GM18499 (cell line): ENCODE measurements around the gene NYAP1.
"Not testable (repeated sequence)": the region's sequence is repeated elsewhere in the genome, so short reads cannot be mapped to it uniquely, and the experiment has no call there.

ENCODE experiments used
- ATAC-seq: cut with Tn5 transposase; IDR thresholded peaks from one replicate; pipeline ENCODE4 v1.9.1; 2021; ENCODE audit warnings: moderate number of reproducible peaks; ENCODE audit not compliant: insufficient read depth, unreplicated experiment

Gene NYAP1

DNA sequence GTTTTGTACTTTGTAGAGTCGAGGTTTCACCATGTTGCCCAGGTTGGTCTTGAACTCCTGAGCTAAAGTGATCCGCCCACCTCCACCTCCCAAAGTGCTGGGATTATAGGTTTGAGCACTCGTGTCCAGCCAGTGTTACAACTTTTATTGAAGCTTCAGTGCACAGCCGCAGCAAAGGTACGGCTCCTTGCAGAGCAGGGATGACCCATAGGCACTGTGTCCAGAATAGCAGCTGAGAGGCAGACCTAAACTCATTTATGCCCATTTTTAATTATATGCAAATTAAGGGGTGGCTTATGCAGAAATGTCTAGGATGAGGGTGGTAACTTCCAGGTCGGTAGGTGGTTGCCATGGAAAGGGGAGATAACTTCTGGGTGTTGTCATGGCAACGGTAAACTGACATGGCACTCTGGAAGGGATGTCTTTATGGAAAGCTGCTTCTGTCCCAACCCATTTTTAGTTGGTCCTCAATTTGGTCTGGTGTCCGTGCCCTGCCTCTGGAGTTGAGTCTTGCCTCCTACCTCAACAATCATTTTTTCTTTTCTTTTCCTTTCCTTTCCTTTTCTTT is 22.7 kb downstream of the NYAP1 start:
- ATAC-seq = no peak

DNA sequence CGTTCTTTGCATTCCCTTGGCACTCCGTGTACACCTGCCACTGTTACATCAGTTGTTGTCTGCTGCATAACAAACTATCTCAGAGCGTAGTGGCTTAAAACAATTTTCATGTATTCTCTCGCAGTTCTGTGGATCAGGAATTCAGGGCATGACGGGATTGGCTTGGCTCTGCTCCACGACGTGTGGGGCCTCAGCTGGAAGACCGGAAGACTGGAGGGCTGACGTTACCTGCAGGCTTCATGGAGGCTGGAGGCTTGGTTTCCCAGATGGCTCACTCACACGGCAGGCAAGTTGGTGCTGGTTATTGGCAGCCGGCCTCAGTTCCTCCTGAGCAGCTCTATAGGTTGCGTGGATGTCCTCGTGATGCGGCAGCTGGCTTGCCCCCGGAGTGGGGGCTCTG is 25.5 kb downstream of the NYAP1 start:
- no peak for ATAC-seq

DNA sequence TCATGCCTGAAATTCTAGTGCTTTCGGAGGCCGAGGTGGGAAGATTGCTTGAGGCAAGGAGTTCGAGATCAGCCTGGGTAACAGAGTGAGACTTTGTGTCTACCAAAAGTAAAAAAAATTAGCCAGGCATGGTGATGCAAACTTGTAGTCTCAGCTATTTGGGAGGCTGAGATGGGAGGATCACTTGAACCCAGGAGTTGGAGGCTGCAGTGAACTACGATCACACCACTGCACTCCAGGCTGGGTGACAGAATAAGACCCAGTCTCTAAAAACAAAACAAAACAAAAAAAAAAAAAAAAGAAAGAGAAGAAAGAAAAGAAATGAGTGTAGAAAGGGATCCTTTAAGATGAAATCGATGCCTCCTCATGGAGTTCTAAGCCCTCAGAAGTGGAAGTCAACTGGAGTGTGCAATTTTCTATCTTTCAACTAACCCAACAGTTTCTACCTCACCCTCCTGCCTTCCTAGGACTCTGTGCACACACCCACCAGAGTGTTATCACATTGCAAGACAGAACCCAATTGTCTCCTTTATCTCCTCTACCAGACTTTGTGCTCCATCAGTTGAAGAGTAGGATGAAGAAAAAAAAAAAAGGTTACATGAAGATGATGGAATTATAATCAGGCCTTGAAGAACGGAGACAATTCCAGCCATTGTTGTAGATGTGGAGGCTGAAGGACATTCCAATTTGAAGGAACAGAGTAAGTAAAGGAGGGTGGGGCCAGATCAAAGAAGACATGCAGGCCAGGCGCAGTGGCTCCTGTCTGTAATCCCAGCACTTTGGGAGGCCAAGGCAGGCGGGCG is 26.9 kb downstream of the NYAP1 start:
- ATAC-seq = no peak

DNA sequence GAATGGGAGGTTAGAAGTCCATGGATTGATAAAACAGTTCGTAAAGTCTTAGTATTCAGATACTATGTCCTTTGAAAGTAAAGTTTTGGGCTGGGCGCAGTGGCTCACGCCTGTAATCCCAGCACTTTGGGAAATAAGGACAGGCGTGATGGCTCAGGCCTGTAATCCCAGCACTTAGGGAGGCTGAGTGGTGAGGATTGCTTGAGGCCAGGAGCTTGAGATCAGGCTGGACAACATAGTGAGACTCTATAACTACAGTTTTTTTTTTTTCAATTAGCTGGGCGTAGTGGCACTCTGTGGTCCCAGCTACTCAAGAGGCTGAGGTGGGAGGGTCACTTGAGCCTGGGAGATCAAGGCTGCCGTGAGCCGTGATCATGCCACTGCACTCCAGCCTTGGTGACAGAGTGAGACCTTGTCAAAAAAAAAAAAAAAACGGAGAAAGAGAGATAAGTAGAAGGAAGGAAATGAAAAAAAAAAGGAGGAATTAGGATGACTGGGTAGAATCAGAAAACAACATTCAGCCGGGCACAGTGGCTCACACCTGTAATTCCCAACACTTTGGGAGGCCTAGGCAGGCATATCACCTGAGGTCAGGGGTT is 29.6 kb downstream of the NYAP1 start:
- ATAC-seq = no peak

DNA sequence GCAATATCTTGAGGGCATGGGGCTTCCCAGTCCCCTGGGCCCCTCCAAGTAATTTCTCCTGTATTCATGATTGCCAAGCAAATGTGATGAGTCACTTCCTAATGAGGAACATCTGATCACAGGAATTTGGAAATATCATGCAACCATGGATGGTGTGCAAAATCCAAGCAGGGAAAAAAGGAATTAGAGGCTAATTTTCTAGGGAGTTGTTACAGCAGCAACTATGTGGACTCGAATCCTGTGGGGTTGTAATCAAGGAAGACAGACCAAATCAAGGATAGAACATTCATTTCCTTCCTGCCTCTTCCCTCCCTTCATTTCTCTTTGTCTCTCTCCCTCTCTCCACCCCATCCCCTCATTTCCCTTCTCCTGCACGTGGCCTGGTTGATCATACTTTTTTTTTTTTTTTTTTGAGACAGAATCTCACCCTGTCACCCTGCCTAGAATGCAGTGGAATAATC is 31.4 kb downstream of the NYAP1 start:
- no peak for ATAC-seq

DNA sequence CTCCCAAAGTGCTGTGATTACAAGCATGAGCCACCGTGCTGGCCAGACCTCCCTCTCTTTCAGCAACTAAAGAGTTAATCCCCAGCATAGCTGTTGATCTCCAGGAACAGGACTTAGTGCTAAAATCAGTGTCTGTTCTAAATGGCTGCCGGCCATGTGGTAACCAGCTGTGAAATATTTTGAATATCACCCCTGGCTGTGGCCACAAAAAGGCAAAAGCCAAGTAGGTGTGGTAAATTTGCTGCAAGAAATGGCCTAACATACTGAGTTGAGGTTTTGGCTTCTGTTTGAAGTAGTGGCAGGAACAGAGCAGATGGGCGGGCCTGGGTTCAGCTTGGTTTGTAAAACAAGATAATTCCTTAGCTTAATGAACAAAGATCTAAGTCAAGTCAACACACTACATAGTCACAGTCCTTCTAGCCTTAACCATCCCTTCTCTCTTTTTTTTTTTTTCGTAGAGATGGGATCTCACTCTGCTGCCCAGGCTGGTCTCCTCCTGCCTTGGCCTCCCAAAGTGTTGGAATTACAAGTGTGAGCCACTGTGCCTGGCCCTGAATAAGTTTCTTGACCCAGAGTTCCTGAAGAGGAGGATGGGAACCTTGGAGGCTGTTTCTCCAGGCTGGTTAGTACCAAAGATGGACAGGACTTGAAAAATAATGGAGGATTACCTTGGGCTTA is 32.5 kb downstream of the NYAP1 start:
- ATAC-seq = no peak

DNA sequence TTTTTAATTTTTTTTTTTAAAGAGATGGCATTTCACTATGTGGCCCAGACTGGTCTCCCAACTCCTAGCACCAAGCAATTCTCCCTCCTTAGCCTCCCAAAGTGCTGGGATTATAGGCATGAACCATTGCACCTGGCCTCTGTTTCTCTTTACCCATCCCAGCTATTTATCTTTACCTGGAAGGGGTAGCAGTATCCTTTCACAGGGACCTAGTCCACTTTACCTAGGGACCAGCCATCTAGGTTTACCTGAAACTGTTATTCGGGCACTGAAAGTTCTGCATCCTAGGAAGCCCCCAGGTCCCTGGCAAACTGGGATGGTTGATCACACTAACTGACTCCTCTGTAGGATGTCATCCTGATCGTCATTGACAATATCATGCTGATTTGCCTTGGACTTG is 33.6 kb downstream of the NYAP1 start:
- ATAC-seq = no peak

DNA sequence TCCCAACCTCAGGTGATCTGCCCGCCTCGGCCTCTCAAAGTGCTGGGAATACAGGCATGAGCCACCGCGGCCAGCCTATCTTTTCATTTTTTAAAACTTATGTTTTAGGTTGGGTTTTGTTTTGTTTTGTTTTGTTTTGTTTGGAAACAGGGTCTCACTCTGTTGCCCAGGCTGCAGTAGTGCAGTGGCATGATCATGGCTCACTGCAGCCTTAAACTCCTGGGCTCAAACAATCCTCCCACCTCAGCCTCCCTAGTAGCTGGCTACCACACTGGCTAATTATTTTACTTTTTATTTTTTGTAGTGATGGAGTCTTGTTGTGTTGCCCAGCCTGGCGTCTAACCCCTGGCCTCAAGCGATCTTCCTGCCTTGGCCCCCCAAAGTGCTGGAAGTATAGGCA is 35.9 kb downstream of the NYAP1 start:
- no peak for ATAC-seq

DNA sequence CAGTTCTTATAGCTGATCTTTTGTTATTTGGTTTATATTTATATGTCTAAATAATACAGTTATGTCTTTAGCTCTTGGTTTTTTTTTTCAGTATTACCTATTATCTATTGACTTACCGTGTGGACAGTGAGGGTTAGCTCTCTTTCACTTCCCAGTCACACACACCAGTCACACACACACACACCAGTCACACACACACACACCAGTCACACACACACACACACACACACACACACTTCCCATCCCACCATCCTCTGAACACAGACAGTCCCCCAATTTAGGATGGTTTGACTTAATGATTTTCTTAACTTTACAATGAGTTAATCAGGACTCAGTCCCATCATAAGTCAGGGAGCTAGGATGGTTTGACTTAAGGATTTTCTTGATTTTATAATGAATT is 36.4 kb downstream of the NYAP1 start:
- ATAC-seq = no peak

DNA sequence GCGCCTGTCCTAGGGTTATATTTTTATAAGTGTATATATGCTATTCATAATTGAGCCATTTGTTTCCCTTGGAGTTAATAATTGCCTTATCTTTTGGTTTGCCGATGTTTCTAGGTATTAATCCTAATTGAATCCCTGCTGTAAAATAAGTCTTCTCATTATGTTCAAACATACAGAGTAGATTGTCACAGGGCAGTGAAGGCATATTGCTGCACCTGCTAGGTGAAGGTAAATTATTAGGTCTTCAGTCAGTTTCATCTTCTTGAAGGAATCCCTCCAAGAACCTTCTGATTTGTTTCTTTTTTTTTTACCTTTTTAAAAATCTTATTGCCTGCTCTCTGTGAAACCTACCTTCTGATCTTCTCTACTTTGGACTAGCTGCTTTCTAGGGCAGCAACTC is 37.3 kb downstream of the NYAP1 start:
- no peak for ATAC-seq

DNA sequence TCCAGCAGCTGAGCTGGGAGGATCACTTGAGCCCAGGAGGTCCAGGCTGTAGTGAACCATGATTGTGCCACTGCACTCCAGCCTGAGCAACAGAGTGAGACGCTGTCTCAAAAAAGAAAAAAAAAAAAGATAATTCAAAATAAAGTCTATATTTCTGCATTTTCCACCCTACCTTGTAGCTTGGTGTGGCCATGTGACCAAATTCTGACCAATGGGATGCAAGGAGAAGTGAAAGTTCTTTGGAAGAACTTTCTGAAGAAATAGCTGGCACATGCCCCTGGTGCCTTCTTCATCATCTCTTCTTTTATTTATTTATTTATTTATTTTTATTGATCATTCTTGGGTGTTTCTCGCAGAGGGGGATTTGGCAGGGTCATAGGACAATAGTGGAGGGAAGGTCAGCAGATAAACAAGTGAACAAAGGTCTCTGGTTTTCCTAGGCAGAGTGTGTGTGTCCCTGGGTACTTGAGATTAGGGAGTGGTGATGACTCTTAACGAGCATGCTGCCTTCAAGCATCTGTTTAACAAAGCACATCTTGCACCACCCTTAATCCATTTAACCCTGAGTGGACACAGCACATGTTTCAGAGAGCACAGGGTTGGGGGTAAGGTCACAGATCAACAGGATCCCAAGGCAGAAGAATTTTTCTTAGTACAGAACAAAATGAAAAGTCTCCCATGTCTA is 38.3 kb downstream of the NYAP1 start:
- not testable (repeated sequence) for ATAC-seq

DNA sequence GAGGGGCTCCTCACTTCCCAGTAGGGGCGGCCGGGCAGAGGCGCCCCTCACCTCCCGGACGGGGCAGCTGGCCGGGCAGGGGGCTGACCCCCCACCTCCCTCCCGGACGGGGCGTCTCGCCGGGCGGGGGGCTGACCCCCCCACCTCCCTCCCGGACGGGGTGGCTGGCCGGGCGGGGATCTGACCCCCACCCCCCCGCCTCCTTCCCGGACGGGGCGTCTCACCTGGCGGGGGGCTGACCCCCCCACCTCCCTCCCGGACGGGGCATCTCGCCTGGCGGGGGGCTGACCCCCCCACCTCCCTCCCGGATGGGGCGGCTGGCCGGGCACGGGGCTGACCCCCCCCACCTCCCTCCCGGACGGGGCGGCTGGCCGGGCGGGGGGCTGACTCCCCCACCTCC is 39.5 kb downstream of the NYAP1 start:
- not testable (repeated sequence) for ATAC-seq

DNA sequence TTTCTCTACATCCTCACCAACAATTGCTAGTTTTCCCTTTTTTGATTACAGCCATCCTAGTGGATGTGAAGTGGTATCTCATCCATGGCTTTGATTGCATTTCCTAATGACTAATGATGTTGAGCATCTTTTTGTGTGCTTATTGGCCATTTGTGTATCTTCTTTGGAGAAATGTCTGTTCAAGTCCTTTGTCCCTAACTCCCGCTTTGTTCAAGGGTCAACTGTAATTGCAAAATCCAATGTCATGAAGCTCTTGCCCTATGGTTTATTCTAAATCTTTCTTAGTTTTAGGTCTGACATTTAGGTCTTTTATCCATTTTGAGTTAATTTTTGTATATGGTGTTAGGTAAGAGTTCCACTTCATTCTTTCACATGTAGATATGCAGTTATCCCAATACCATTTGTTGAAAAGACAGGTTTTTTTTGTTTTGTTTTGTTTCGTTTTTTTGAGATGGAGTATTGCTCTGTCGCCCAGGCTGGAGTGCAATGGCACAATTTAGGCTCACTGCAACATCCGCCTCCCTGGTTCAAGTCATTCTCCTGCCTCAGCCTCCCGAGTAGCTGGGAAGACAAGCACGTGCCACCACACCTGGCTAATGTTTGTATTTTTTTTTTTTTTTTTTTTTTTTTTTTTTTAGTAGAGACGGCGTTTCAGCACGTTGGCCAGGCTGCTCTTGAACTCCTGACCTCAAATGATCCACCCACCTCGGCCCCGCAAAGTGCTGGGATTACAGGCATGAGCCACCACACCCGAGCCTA is 44.6 kb downstream of the NYAP1 start:
- not testable (repeated sequence) for ATAC-seq

DNA sequence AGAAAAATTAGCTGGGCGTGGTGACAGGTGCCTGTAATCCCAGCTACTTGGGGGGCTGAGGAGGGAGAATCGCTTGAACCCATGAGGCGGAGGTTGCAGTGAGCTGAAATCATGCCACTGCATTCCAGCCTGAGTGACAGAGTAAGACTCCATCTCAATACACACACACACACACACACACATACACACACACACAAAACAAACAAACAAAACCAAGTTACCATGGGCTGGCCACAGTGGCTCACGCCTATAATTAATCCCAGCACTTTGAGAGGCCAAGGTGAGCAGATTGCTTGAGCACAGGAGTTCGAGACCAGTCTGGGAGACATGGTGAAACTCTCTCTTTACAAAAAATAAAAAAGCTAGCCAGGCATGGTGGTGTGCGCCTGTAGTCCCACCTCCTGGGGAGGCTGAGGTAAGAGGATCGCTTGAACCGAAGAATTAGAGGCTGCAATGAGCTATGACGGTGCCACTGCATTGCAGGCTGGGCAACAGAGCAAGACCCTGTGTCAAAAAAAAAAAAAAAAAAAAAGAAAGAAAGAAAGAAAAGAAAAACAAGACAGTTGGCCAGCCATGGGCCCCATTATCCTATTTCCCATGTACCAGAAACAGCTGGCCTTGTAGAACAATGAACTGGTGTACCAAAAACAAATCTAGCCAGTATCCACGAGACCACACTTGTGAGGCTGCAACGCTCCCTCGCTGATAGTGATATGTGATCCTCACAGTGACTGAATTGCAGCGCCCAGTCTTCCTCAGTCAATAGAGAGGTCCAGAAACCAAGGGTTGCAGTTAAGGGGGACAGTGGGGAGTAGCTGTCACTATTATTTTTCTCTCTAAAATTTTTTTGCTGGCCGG is 48.7 kb downstream of the NYAP1 start:
- no peak for ATAC-seq

DNA sequence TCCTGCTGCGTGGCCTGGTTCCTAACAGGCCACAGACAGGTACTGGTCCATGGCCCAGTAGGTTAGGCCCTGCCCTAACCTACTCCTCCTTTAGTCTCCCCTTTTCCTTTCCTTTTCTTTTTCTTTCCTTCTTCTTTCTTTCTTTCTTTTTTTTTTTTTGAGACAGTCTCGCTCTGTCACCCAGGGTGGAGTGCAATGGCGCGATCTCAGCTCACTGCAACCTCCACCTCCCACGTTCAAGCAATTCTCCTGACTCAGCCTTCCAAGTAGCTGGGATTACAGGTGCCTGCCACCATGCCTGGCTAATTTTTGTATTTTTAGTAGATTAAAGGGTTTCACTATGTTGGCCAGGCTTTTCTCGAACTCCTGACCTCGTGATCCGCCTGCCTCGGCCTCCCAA is 52.3 kb downstream of the NYAP1 start:
- not testable (repeated sequence) for ATAC-seq

DNA sequence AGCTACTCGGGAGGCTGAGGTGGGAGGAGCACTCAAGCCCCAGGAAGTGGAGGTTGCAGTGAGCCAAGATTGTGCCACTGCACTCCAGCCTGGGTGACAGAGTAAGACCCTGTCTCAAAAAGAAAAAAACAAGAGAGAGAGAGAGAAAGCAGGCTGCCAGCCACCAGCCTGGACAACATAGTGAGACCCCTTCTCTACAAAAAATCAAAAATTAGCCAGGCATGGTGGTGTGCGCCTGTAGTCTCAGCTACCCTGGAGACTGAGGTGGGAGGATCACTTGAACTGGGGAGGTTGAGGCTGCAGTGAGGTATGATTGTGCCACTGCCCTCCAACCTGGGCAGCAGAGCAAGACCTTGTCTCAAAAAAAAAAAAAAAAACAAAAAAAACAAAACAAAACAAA is 53.0 kb downstream of the NYAP1 start:
- ATAC-seq = not testable (repeated sequence)

DNA sequence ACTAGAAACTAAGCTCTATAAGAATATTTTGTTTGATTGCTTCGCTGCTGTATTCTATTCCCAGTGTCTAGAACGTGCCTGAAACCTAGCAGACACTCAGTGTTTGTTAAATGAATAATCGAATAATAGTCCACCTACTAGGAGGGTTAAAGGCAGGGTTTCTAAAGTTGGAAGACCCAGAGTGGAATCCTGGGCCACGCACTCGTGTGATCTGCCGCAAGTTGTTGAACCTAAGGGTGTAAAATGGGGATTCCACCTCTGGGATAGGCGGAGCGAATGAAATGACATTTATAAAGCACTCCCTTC is 54.6 kb downstream of the NYAP1 start:
- ATAC-seq = no peak

DNA sequence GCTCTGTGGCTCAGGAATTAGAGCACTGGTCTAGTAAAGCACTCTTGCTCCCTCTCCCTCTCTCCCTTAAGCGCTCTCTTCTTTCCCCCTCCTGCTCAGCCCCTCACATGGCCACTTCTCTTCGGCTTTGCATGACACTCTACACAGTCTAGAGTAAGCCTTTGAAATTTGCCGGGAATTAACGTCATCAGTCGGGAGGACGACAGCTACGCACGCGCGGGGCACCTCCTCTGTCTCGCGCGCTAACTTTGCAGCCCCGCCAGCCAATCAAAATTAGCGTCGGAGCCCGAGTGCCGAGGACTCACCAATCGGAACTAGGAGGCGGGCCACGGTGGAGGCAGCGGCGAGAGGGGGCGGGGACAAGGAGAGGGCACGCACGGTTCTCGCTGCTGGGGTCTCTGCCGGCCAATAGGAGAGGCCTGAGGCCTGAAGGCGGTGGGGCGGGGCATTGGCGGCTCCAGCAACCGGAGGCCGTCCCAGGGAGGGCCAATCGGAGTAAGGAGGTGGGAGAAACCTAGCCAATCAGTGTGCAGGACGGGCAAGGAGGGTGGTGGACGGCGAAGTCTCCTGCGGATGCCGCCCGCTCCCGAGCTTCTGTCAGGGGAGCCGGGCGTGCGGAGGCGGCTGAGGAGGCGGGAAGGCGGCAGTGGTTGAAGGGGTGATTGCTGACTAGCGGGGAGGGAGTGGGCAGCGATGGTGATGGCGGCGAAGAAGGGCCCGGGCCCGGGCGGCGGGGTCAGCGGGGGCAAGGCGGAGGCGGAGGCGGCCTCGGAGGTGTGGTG is 55.1 kb downstream of the NYAP1 start, which contains the start of gene AGFG2:
Gene AGFG2, plus strand, starts transcription at position 550 of the 782 bp plus-strand sequence. Its CDS starts 144 bp downstream, at position 694.
- peak; percentile 81 for ATAC-seq
